HG03565 (cell line): ENCODE results near the gene WDR6.
A peak's percentile ranks its signal among the peaks of the same experiment; 100 is the strongest.

Source experiments
- ATAC-seq: cut with Tn5 transposase; IDR thresholded peaks from one replicate; pipeline ENCODE4 v1.9.1; 2021; ENCODE audit warnings: mild to moderate bottlenecking, moderate library complexity; ENCODE audit not compliant: unreplicated experiment

Gene WDR6

GRCh38 chr3:49015072-49015471 is 7.9 kb downstream of the WDR6 start:
- no peak for ATAC-seq

- no peak for ATAC-seq
Measured at GRCh38 chr3:49015765-49016164, 8.6 kb downstream of the WDR6 start.

- no peak for ATAC-seq
Measured at GRCh38 chr3:49016414-49017228, 9.4 kb downstream of the WDR6 start.

- no peak for ATAC-seq
Measured at GRCh38 chr3:49017229-49017970, 10.2 kb downstream of the WDR6 start.

GRCh38 chr3:49017971-49018706 is 10.9 kb downstream of the WDR6 start, which contains the start of gene DALRD3:
Gene DALRD3, minus strand, starts transcription at chr3:49018580. Its CDS starts 16 bp downstream, at chr3:49018564.
- no peak for ATAC-seq

- ATAC-seq: no peak
Measured at GRCh38 chr3:49018707-49019006, 11.5 kb downstream of the WDR6 start.

- ATAC-seq: no peak
Measured at GRCh38 chr3:49019941-49020329, 12.7 kb downstream of the WDR6 start.

- no peak for ATAC-seq
Measured at GRCh38 chr3:49020330-49021212, 13.4 kb downstream of the WDR6 start.

- ATAC-seq: peak; percentile 34
Measured at GRCh38 chr3:49021213-49021812, 14.1 kb downstream of the WDR6 start.

GRCh38 chr3:49021813-49022687 is 14.9 kb downstream of the WDR6 start, which contains the start of gene NDUFAF3:
Gene NDUFAF3, plus strand, starts transcription at chr3:49022121. Its CDS starts 24 bp downstream, at chr3:49022145.
- peak; percentile 39 for ATAC-seq

GRCh38 chr3:49022688-49023171 is 15.5 kb downstream of the WDR6 start:
- ATAC-seq: no peak

GRCh38 chr3:49023775-49024174 is 16.6 kb downstream of the WDR6 start:
- no peak for ATAC-seq

GRCh38 chr3:49024449-49024848 is 17.3 kb downstream of the WDR6 start:
- no peak for ATAC-seq

GRCh38 chr3:49025005-49025792 is 18.0 kb downstream of the WDR6 start:
- ATAC-seq: no peak

- ATAC-seq: no peak
Measured at GRCh38 chr3:49025793-49026520, 18.8 kb downstream of the WDR6 start.

- no peak for ATAC-seq
Measured at GRCh38 chr3:49026536-49026935, 19.3 kb downstream of the WDR6 start.

- ATAC-seq: no peak
Measured at GRCh38 chr3:49027634-49028033, 20.4 kb downstream of the WDR6 start.

GRCh38 chr3:49028298-49028672 is 21.1 kb downstream of the WDR6 start:
- no peak for ATAC-seq
